Measurements from ENCODE around the gene RBM15B.

GRCh38 chr3:51353131-51353530 lies 38.0 kb upstream of the RBM15B start:
- TF ChIP-seq CTCF (IDR thresholded peaks at IDR 0.05): no peak
- no peak for TF ChIP-seq TCF7L2 (IDR thresholded peaks at IDR 0.05; ENCODE audit: low read depth, low read length)
- no peak for TF ChIP-seq POLR2AphosphoS5 (IDR thresholded peaks at IDR 0.05; ENCODE audit: low read depth, low read length)
- no peak for TF ChIP-seq REST (IDR thresholded peaks at IDR 0.05; ENCODE audit: insufficient read depth in 1 of 2, low read depth in 2 of 2, low read length in 1 of 2)

All from Panc1 (cell line).